Endothelial cell of umbilical vein (primary cell): ENCODE measurements around the gene PIAS2. TPM values are rescaled to one million over a fixed set of nuclear protein-coding genes. Genes with fewer than 3 reads are reported as not detected.

ENCODE experiments used
- BruUV-seq: library from RNA; stranded (reverse); fragments of 400-500 nt; replicated peaks from 2 replicates; lab custom pipeline; 2021; lab: Mats Ljungman, UMichigan
- CTCF ChIA-PET: fragments of 300-600, 350-600 bp; sonication (Branson Sonifier 250); formaldehyde crosslinking; loops from one replicate; lab custom pipeline; 2021; ENCODE audit warnings: antibody characterized with exemption, inconsistent platforms; lab: Charles Lee
- POLR2A ChIA-PET: fragments of 300-600, 350-600 bp; sonication (Branson Sonifier 250); formaldehyde crosslinking; loops from one replicate; lab custom pipeline; 2021; ENCODE audit warnings: antibody characterized with exemption, inconsistent platforms; lab: Charles Lee
- DNase-seq: peaks from one replicate; pipeline ENCODE4 v3.0.0-alpha.2; 2011; ENCODE audit warnings: low read depth, low spot score
- FAIRE-seq: peaks from 2 replicates; lab custom pipeline; 2011; peaks lifted over from hg19 to GRCh38; lab: Jason Lieb, UNC
- H2AFZ ChIP-seq: 2 replicates; pipeline ENCODE4 v1.6.0; 2012; ENCODE audit warnings: low read depth, low read length, control low read depth, inconsistent platforms
- H3K27ac ChIP-seq: 2 replicates; pipeline ENCODE4 v1.5.1; 2011; ENCODE audit warnings: low read depth, mild to moderate bottlenecking, control low read depth, low read length, moderate library complexity; ENCODE audit not compliant: insufficient read depth
- H3K27me3 ChIP-seq, 2 experiments: 2 replicates each; pipeline versions ENCODE4 v1.6.0 to v1.6.1; 2011; ENCODE audit warnings: low read length in 2 of 2, mixed read lengths in 1 of 2; ENCODE audit not compliant: control insufficient read depth in 2 of 2, insufficient read depth in 2 of 2
- H3K36me3 ChIP-seq, 2 experiments: 2 replicates in 1 of 2; 3 replicates in 1 of 2; pipeline ENCODE4 v1.5.1; 2011; ENCODE audit warnings: low read length in 2 of 2, mild to moderate bottlenecking in 1 of 2, moderate library complexity in 1 of 2; ENCODE audit not compliant: control insufficient read depth in 2 of 2, insufficient read depth in 2 of 2; ENCODE audit errors: extremely low read depth in 1 of 2
- H3K4me1 ChIP-seq: 3 replicates; pipeline ENCODE4 v1.5.1; 2011; ENCODE audit warnings: mild to moderate bottlenecking, low read length; ENCODE audit not compliant: control insufficient read depth, insufficient read depth; ENCODE audit errors: extremely low read depth
- H3K4me2 ChIP-seq: 2 replicates; pipeline ENCODE4 v1.6.1; 2011; ENCODE audit warnings: low read length, control low read depth, mixed read lengths; ENCODE audit not compliant: insufficient read depth
- H3K4me3 ChIP-seq, 3 experiments: fragments of 200-600 bp in 1 of 3; sonication (generic), shearing (Covaris generic) in 1 of 3; replicated peaks in 1 of 3; 2 replicates each; pipeline ENCODE4 v1.5.1; 2011 to 2016; ENCODE audit warnings: control low read depth in 3 of 3, low read length in 3 of 3, mild to moderate bottlenecking in 2 of 3, inconsistent platforms in 1 of 3, low read depth in 1 of 3, moderate library complexity in 1 of 3; ENCODE audit not compliant: insufficient read depth in 1 of 3
- H3K79me2 ChIP-seq: 2 replicates; pipeline ENCODE4 v1.6.0; 2012; ENCODE audit warnings: low read length, inconsistent platforms; ENCODE audit not compliant: control insufficient read depth, insufficient read depth
- H3K9ac ChIP-seq: replicated peaks from 2 replicates; pipeline ENCODE3; 2011; ENCODE audit warnings: low read length, control low read depth; ENCODE audit not compliant: insufficient read depth; ENCODE audit errors: extremely low read depth
- H3K9me1 ChIP-seq: replicated peaks from 3 replicates; pipeline ENCODE4 v1.6.0; 2011; ENCODE audit warnings: mild to moderate bottlenecking, low read length; ENCODE audit not compliant: control insufficient read depth, insufficient read depth; ENCODE audit errors: extremely low read depth
- H3K9me3 ChIP-seq: replicated peaks from 2 replicates; pipeline ENCODE4 v1.5.1; 2012; ENCODE audit warnings: low read length, inconsistent platforms; ENCODE audit not compliant: control insufficient read depth, insufficient read depth
- H4K20me1 ChIP-seq: replicated peaks from 2 replicates; pipeline ENCODE3; 2011; ENCODE audit warnings: mild to moderate bottlenecking, low read length; ENCODE audit not compliant: control insufficient read depth, insufficient read depth; ENCODE audit errors: extremely low read depth
- CTCF ChIP-seq, 2 donors: IDR thresholded peaks; 1 replicate in 1 of 2; 2 replicates in 1 of 2; pipeline ENCODE4 v1.5.1; 2011; ENCODE audit warnings: low read length in 2 of 2, mild to moderate bottlenecking in 2 of 2, moderate library complexity in 2 of 2, control low read depth in 1 of 2, inconsistent platforms in 1 of 2, low read depth in 1 of 2; ENCODE audit not compliant: insufficient read depth in 1 of 2; ENCODE audit errors: extremely low read depth in 1 of 2
- EZH2 ChIP-seq: IDR thresholded peaks from 2 replicates; pipeline ENCODE4 v1.6.1; 2012; ENCODE audit warnings: borderline replicate concordance, low read depth, mild to moderate bottlenecking, moderate library complexity, low read length, inconsistent platforms; ENCODE audit not compliant: severe bottlenecking
- FOS ChIP-seq: IDR thresholded peaks from 2 replicates; pipeline ENCODE4 v1.6.1; 2011; ENCODE audit warnings: mild to moderate bottlenecking, low read length, moderate library complexity, borderline replicate concordance; ENCODE audit not compliant: insufficient read depth
- GATA2 ChIP-seq: IDR thresholded peaks from 2 replicates; pipeline ENCODE4 v1.7.0; 2011; ENCODE audit warnings: low read depth, mild to moderate bottlenecking, moderate library complexity, mixed read lengths, low read length; ENCODE audit not compliant: insufficient read length, insufficient read depth
- JUN ChIP-seq: IDR thresholded peaks from 2 replicates; pipeline ENCODE4 v1.6.1; 2011; ENCODE audit warnings: borderline replicate concordance, low read depth; ENCODE audit not compliant: insufficient read length, insufficient read depth
- MAX ChIP-seq: IDR thresholded peaks from 2 replicates; pipeline ENCODE4 v1.6.1; 2011; ENCODE audit not compliant: insufficient read depth, insufficient read length
- MYC ChIP-seq: IDR thresholded peaks from one replicate; pipeline ENCODE4 v1.6.1; 2011; ENCODE audit warnings: mild to moderate bottlenecking, low read depth, low read length
- POLR2A ChIP-seq: IDR thresholded peaks from 2 replicates; pipeline ENCODE4 v1.6.1; 2012; ENCODE audit warnings: low read depth, mild to moderate bottlenecking, control low read depth, low read length
- POLR2AphosphoS5 ChIP-seq: IDR thresholded peaks from 2 replicates; pipeline ENCODE4 v1.6.1; 2012; ENCODE audit warnings: low read depth, mild to moderate bottlenecking, control low read depth, low read length, moderate library complexity; ENCODE audit not compliant: insufficient read depth
- dilution Hi-C: fragments of 300-500 bp; cut with MboI; formaldehyde crosslinking; loops from one replicate; pipeline ENCODE4 v1.15.0; 2019; ENCODE audit warnings: low sequenced_read_pairs; ENCODE audit not compliant: extremely low pct_ligation_motif_present
- intact Hi-C: fragments of 100-400 bp; cut with micrococcal nuclease; formaldehyde crosslinking; loops from one replicate; pipeline ENCODE4 v1.10.0; 2022
- polyA plus RNA-seq, 4 experiments: library from polyadenylated mRNA; depleted of rRNA in 3 of 4; stranded (reverse) in 3 of 4; unstranded in 1 of 4; fragments of >200 nt; gene quantifications; 2 replicates each; pipeline versions ENCODE4 v1.2.1 to v1.2.3, GENCODE V29; 2011 to 2012; ENCODE audit warnings: missing spikeins in 1 of 4
- total RNA-seq: library from RNA; stranded (reverse); gene quantifications from 2 replicates; pipeline ENCODE4 v1.2.3, GENCODE V29; 2021

The PIAS2 gene
- total and polyA plus RNA-seq, 2 donors (not counting 3 experiments of a cell fraction or from before 2014, with no cell fraction given) = 7.0 to 34.3 TPM

- Histone ChIP-seq H3K9ac (peak overlapping the region; percentile 87), H3K9me3 (no peaks in the 10 kb centered on the region), H3K79me2 (peaks cover 36% of the 10 kb centered on the region), H3K36me3 (no peaks in the 10 kb centered on the region), H3K4me3 (peak overlapping the region; percentile 68 to 93 (median 83)), H3K4me2 (peak overlapping the region; percentile 75), H3K4me1 (peaks cover 12% of the 10 kb centered on the region), H3K27ac (peak overlapping the region; percentile 60), H4K20me1 (no peaks in the 10 kb centered on the region), H2AFZ (peak overlapping the region; percentile 94), H3K9me1 (no peaks in the 10 kb centered on the region), H3K27me3 (no peaks in the 10 kb centered on the region)
- POLR2A ChIA-PET = interaction anchor here (1.0 kb wide), 1 partner anchor 17 kb away, joined by 3 read pairs; no protein-coding TSS in a partner anchor
- intact Hi-C loops = loop anchor here (1.0 to 10.0 kb wide), 3 partner anchors 28 to 263 kb away; partner anchors contain the start of gene LOXHD1
- FAIRE-seq = peak; percentile 43
- DNase-seq = no peak
- CTCF ChIA-PET = interaction anchor here (0.6 to 1.7 kb wide), 9 partner anchors 18 to 745 kb away, joined by 3 to 7 read pairs (median 3); a partner anchor contains a TSS
- TSS peak; percentile 75 for BruUV-seq
- TF ChIP-seq JUN (no peak), POLR2A (no peak), MYC (no peak), GATA2 (no peak)
- dilution Hi-C loops = no loop called here
Measured at GRCh38 chr18:46917803-46918600, 695 bp upstream of the PIAS2 start.

- Histone ChIP-seq H4K20me1 (no peaks in the 10 kb centered on the region), H3K4me2 (peak overlapping the region; percentile 98), H3K9me1 (no peaks in the 10 kb centered on the region), H3K36me3 (no peaks in the 10 kb centered on the region), H3K9me3 (no peaks in the 10 kb centered on the region), H3K27ac (peak overlapping the region; percentile 60), H2AFZ (peak overlapping the region; percentile 94), H3K79me2 (peaks cover 43% of the 10 kb centered on the region), H3K4me3 (peak overlapping the region; percentile 68 to 93 (median 83)), H3K9ac (peak overlapping the region; percentile 87), H3K4me1 (peaks cover 12% of the 10 kb centered on the region), H3K27me3 (no peaks in the 10 kb centered on the region)
- no TSS peak for BruUV-seq
- intact Hi-C loops = loop anchor here (1.0 to 10.0 kb wide), 3 partner anchors 30 to 262 kb away; partner anchors contain the start of gene LOXHD1
- FAIRE-seq (peak; percentile 24), DNase-seq (peak; percentile 56)
- ChIA-PET CTCF (interaction anchor here (0.6 to 1.7 kb wide), 11 partner anchors 16 to 832 kb away, joined by 3 to 7 read pairs (median 3); a partner anchor contains a TSS), POLR2A (interaction anchor here (0.6 to 1.0 kb wide), 2 partner anchors 19 to 680 kb away, joined by 3 to 7 read pairs; no protein-coding TSS in a partner anchor)
- dilution Hi-C loops = no loop called here
- no peak for TF ChIP-seq CTCF (IDR thresholded peaks at IDR 0.05; ENCODE audit: extremely low read depth in 1 of 2, insufficient read depth in 1 of 2, low read depth in 1 of 2, low read length in 2 of 2)
- TF ChIP-seq EZH2 = no peak
- TF ChIP-seq POLR2AphosphoS5 = no peak
- no peak for TF ChIP-seq GATA2
- no peak for TF ChIP-seq POLR2A
- no peak for TF ChIP-seq FOS
- no peak for TF ChIP-seq MYC
- TF ChIP-seq JUN = no peak
- TF ChIP-seq MAX = no peak
Measured at GRCh38 chr18:46916551-46917107, 678 bp downstream of the PIAS2 start.
